HG03571 (cell line): Measurements from ENCODE around the gene SMG5.
A peak's percentile ranks its signal among the peaks of the same experiment; 100 is the strongest.
"Not testable (repeated sequence)": the region's sequence is repeated elsewhere in the genome, so short reads cannot be mapped to it uniquely, and the experiment has no call there.

Experiments used
- ATAC-seq: cut with Tn5 transposase; IDR thresholded peaks from one replicate; pipeline ENCODE4 v1.9.1; 2021; ENCODE audit not compliant: unreplicated experiment

SMG5 gene, protein sequence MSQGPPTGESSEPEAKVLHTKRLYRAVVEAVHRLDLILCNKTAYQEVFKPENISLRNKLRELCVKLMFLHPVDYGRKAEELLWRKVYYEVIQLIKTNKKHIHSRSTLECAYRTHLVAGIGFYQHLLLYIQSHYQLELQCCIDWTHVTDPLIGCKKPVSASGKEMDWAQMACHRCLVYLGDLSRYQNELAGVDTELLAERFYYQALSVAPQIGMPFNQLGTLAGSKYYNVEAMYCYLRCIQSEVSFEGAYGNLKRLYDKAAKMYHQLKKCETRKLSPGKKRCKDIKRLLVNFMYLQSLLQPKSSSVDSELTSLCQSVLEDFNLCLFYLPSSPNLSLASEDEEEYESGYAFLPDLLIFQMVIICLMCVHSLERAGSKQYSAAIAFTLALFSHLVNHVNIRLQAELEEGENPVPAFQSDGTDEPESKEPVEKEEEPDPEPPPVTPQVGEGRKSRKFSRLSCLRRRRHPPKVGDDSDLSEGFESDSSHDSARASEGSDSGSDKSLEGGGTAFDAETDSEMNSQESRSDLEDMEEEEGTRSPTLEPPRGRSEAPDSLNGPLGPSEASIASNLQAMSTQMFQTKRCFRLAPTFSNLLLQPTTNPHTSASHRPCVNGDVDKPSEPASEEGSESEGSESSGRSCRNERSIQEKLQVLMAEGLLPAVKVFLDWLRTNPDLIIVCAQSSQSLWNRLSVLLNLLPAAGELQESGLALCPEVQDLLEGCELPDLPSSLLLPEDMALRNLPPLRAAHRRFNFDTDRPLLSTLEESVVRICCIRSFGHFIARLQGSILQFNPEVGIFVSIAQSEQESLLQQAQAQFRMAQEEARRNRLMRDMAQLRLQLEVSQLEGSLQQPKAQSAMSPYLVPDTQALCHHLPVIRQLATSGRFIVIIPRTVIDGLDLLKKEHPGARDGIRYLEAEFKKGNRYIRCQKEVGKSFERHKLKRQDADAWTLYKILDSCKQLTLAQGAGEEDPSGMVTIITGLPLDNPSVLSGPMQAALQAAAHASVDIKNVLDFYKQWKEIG

DNA sequence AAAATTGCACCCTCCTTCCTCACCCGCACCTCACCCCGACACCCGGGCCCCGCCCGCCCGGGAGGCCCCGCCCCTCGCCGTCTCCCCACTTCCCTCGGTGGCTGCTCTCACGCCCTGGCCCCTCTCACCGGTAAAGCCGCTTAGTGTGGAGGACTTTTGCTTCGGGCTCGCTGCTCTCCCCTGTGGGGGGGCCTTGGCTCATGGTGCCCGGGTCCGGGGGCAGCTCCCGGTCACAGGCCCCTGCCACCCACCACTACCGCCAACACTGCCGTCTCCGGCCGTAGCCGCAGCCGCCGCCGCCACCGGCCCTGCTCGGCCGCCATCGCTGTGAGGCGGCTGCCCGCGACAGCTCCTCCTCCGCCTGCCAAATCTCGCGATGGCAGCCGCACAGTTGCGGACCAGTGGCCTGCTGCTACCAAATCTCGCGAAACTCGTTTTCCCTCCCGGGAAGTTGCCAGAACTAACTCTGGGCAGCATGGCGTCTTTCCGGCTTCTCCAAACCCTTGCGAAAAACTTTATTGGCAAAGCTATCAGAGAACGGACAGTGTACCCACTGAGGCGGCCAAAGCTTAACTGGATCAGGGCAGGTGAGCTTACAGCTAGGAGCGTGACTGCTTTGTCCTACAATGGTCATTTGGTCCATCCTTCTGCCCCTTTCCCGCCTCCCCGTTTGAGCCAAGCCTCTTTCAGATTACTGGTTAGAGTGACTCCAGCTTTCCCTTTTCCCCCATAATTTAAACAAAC is at the start of gene SMG5:
TSS of gene SMG5 (minus strand) at position 347 of the 744 bp plus-strand sequence. CDS start at position 202, 145 bp downstream.
- peak; percentile 79 for ATAC-seq

GRCh38 chr1:156323179-156323578 is 40.6 kb upstream of the SMG5 start:
- not testable (repeated sequence) for ATAC-seq

DNA sequence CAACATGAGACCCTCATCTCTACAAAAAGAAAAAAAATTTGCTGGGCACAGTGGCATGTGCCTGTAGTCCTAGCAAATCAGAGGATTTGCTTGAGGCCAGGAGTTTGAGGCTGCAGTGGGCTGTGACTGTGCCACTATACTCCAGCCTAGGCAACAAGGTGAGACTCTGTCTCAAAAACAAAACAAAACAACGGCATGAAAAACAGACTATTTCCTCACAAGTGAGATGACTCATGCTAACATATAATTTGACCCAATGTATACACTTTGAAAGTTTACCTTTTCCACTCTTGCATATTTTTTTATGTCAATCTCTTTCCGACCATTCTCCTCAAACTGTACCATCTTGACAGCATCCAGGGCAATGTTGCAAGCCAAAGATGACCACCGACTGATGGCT is 37.9 kb upstream of the SMG5 start:
- ATAC-seq, result no peak

GRCh38 chr1:156319664-156320063 is 37.0 kb upstream of the SMG5 start:
- no peak for ATAC-seq

DNA sequence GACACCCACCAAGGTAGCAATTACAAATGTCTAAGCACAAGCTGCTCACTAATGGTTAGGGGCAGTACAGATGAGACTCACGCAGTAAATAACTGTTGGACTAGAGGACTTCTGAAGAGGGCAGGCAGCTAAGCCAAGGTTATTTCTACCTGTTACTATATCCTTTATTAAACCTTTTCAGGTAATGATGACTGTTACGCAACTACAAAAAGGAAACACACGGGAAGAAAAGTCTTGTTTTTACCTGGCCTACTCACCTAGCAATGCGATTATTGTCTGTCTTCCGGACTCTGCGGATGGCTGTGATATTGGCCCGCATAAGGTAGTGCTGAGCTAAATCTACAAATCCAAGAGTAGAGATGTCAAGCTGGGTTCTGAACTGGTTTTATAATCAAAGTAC is 34.3 kb upstream of the SMG5 start:
- no peak for ATAC-seq

DNA sequence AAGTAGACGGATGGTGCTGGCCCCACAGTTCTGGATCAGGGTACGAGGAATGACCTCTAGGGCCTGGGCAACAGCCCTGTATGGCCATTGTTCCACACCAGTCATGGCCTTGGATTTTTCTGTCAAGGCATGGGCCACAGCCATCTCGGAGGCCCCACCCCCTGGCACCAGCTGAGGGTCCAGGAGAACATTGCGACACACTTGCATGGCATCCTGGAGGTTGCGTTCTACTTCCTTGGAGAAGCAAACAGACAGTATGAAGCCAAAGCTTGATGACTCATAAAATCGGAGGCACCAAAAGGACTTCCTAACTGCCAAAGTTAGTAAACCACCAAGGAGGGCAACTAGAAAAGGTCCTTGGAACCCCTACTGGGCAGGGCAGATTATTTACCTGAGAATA is 28.3 kb upstream of the SMG5 start:
- ATAC-seq, result no peak

GRCh38 chr1:156308078-156308477 is 25.5 kb upstream of the SMG5 start:
- no peak for ATAC-seq

GRCh38 chr1:156305215-156305614 is 22.6 kb upstream of the SMG5 start:
- ATAC-seq, result no peak

DNA sequence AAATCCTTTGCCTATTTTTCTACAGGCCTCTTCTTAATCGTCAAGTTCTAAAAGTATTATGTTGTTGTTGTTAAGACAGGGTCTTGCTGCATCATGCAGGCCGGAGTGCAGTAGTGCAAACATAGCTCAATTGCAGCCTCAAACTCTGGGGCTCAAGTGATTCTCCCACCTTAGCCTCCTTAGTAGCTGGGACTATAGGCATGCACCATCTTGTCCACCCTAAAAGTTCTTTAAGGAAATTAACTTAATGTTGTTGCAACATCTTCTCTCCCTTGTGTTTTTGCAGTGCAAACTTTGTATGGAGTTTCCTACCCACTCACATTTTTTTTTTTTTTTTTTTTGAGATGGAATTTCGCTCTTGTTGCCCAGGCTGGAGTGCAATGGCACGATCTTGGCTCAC is 20.6 kb upstream of the SMG5 start:
- ATAC-seq, result no peak

DNA sequence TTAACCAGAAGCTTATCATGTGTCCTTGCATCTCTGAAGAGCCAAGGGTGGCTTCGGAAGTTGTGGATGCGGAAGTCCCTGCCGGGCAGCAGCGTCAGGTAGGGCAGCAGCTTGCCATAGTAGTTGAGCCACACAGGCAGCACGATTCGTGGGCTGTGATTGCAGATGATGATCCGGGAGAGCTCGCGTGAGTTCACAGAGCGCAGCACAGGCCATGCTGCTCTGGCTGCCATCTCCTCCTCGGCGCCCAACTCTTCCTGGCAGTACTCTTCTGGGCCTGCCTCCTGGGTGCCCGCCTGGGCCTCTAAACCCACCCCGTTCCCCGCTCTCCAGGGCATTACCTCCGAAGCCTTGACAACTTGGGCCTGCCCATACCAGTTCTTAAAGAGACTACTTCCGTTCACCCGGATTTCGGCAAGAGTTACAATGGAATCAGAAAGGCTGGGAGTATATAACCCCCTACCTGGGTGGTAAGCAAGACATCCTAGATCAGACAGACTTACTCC is 16.3 kb upstream of the SMG5 start, which contains the start of gene VHLL:
TSS of gene VHLL (minus strand) at position 456 of the 506 bp plus-strand sequence. CDS start at position 338, 118 bp downstream.
- no peak for ATAC-seq

GRCh38 chr1:156295391-156295947 is 12.8 kb upstream of the SMG5 start, which contains the start of gene GLMP:
TSS of gene GLMP (minus strand) at chr1:156295679. CDS start at chr1:156295645, 34 bp downstream.
- no peak for ATAC-seq

DNA sequence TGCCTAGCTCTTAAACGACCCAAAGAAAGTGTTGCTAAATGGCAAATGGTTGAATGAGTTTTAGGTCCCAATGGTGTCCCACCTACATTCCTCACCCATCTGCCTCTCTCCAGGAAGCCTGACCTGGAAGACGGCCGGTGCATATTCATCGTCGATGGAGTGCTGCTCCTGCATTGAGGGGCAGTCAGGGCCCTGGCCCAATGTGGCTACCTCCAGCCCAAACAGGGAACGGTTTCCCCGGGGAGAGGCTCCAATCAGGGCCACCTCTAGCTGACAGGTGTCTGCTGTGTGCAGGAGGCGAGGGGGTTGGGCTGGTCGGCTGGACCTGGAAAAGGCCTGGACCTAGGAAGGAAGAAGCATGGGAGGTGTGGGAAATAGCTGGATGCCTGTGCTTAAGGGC is 11.3 kb upstream of the SMG5 start:
- no peak for ATAC-seq

GRCh38 chr1:156293098-156293434 is 10.4 kb upstream of the SMG5 start:
- ATAC-seq, result no peak

DNA sequence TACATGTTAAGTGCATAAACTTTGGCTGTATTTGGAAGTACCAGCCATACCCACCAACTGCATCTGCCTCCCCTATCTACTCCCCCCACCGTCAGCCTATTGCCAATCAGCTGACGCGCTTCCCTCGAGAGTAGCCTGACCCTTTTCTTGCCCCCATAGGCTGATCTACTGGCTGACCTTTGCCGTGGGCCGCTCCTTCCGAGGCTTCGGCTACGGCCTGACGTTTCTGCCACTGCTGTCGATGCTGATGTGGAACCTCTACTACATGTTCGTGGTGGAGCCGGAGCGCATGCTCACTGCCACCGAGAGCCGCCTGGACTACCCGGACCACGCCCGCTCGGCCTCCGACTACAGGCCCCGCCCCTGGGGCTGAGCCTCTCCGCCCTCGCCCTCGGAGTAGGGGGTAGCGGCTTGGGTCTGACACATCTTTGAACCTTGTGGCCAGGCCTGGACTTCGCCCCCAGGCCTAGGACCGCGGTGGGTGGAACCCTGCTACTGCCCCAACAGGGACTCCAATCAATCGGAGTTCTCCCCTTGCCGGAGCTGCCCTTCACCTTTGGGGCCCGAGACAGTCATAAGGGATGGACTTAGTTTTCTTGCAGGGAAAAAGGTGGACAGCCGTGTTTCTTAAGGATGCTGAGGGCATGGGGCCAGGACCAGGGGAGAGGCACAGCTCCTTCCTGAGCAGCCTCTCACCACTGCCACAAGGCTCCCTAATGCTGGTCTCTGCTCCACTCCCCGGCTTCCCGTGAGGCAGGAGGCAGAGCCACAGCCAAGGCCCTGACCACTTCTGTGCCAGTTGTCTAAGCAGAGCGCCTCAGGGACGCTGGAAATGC is 8.8 kb upstream of the SMG5 start:
- no peak for ATAC-seq

- ATAC-seq, result no peak
Measured at GRCh38 chr1:156289857-156290256, 7.2 kb upstream of the SMG5 start.

- ATAC-seq, result no peak
Measured at GRCh38 chr1:156286061-156286460, 3.4 kb upstream of the SMG5 start.

GRCh38 chr1:156285437-156285836 is 2.8 kb upstream of the SMG5 start:
- no peak for ATAC-seq

- ATAC-seq, result no peak
Measured at GRCh38 chr1:156284757-156285156, 2.1 kb upstream of the SMG5 start.

DNA sequence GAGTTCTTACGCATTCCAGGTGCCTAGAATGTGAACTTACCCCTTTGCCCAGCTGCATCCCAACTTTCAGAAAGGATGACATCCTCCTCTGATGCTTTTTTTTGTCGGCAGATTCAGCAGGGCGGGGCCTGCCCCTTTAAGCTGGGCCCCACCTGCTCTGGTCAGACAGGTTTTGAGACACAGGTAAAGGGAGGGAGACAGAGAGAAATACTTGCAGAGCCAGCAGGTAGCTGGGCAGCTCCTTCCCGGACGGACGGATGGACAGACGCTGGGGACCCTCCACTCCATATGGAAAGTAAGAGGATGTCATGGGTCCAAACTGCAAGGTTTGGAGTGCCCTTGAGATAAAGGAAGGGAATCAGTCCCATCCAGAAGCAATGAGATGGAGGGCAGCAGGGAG is 1.5 kb upstream of the SMG5 start, which contains the start of gene TMEM79:
TSS of gene TMEM79 (plus strand) at position 214 of the 400 bp plus-strand sequence. CDS start 902 bp downstream, outside the sequence.
- no peak for ATAC-seq
